ENCODE data around the gene TUFM. TPM values are rescaled to one million over a fixed set of nuclear protein-coding genes. Genes with fewer than 3 reads are reported as not detected.

TUFM gene
- total RNA-seq, 1 experiment from 2014 or later: 198 TPM

DNA sequence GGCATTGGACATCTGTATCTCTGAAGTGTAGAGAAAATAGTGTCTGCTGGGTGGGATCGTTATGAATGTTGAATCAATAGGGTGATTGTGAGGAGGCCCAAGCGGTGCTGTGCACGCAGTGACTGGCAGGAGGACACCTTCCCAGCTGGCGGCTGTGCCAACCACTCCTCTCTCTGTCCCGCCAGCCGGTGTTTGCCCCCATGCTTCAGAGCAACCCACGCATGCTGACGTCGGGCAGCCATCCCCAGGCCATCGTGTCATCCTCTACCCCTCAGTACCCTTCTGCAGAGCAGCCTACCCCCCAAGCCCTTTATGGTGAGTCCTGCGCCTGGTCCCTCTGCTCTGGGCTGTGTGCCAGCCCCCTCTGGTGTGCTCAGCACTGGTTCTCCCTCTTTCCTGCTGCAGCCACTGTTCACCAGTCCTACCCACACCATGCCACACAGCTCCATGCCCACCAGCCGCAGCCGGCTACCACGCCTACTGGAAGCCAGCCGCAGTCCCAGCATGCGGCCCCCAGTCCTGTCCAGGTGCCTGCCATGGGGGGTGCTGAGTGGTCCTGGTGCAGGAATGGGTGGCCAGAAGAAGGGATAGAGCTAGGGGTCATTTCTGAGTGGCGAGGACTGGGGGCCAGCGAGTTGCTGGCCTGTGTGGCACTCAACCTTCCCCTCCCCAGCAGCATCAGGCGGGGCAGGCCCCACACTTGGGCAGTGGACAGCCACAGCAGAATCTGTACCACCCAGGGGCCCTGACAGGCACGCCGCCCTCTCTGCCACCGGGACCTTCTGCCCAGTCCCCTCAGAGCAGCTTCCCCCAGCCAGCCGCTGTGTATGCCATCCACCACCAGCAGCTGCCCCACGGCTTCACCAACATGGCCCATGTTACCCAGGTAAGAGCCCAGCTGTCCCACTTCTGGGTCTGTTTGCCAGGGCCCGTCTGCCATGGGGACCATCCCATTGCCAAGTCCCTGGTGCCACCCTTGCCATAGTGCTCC is 11.0 kb downstream of the TUFM start:
- Mint-ChIP-seq H3K36me3 (ENCODE audit: insufficient read depth, unreplicated experiment) (peaks cover 79% of the 10 kb centered on the region), H3K4me1 (ENCODE audit: insufficient read depth, unreplicated experiment) (peaks cover 5% of the 10 kb centered on the region), H3K27ac (ENCODE audit: low read depth, unreplicated experiment) (no peak overlapping the region), H3K9me3 (ENCODE audit: unreplicated experiment) (no peaks in the 10 kb centered on the region), H3K27me3 (ENCODE audit: insufficient read depth, unreplicated experiment) (no peaks in the 10 kb centered on the region), H3K4me3 (ENCODE audit: unreplicated experiment) (no peak overlapping the region)
- ChIA-PET POLR2A (interaction anchor here (1.0 kb wide), 2 partner anchors 10 to 13 kb away, joined by 4 read pairs; partner anchors contain the start of gene ATXN2L), CTCF (no interaction called here)
- TF ChIP-seq, protein P1, sequence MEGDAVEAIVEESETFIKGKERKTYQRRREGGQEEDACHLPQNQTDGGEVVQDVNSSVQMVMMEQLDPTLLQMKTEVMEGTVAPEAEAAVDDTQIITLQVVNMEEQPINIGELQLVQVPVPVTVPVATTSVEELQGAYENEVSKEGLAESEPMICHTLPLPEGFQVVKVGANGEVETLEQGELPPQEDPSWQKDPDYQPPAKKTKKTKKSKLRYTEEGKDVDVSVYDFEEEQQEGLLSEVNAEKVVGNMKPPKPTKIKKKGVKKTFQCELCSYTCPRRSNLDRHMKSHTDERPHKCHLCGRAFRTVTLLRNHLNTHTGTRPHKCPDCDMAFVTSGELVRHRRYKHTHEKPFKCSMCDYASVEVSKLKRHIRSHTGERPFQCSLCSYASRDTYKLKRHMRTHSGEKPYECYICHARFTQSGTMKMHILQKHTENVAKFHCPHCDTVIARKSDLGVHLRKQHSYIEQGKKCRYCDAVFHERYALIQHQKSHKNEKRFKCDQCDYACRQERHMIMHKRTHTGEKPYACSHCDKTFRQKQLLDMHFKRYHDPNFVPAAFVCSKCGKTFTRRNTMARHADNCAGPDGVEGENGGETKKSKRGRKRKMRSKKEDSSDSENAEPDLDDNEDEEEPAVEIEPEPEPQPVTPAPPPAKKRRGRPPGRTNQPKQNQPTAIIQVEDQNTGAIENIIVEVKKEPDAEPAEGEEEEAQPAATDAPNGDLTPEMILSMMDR (IDR thresholded peaks at IDR 0.05; ENCODE audit: unreplicated experiment): no peak
- no TSS peak for BruUV-seq (replicated peaks)
- intact Hi-C loops (cut with micrococcal nuclease): no loop called here
- no peak for DNase-seq (ENCODE audit: unreplicated experiment)

- CTCF ChIA-PET: no interaction called here
Measured at GRCh38 chr16:28834349-28834748, 11.8 kb downstream of the TUFM start.

DNA sequence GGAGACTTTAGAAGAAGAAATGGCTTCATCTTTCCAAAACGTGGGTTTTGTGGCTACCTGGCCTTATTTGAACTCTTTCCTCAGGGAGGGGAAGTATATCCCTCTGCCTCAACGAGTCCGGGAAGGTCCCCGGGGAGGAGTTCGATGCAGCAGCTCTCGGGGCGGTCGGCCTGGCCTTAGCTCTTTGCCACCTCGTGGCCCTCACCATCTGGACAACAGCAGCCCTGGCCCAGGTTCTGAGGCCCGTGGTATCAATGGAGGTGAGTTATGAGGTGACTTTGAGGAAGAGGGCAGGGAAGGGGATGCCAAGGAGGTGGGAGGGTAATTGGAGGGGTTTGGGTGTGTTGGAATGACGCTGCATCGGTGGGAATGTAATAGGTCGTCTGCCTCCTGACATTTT is 15.6 kb downstream of the TUFM start:
- Mint-ChIP-seq H3K27ac (ENCODE audit: low read depth, unreplicated experiment) (no peak overlapping the region), H3K9me3 (ENCODE audit: unreplicated experiment) (no peaks in the 10 kb centered on the region), H3K36me3 (ENCODE audit: insufficient read depth, unreplicated experiment) (peaks cover 89% of the 10 kb centered on the region), H3K4me1 (ENCODE audit: insufficient read depth, unreplicated experiment) (peaks cover 11% of the 10 kb centered on the region), H3K4me3 (ENCODE audit: unreplicated experiment) (no peak overlapping the region), H3K27me3 (ENCODE audit: insufficient read depth, unreplicated experiment) (no peaks in the 10 kb centered on the region)
- BruUV-seq (replicated peaks): no TSS peak
- POLR2A ChIA-PET: interaction anchor here (1.2 kb wide), 1 partner anchor 9 kb away, joined by 3 read pairs; no protein-coding TSS in a partner anchor
- TF ChIP-seq, protein P1 (IDR thresholded peaks at IDR 0.05; ENCODE audit: unreplicated experiment): no peak
- DNase-seq (ENCODE audit: unreplicated experiment): no peak
- intact Hi-C loops (cut with micrococcal nuclease): no loop called here
- CTCF ChIA-PET: interaction anchor here (1.3 kb wide), 1 partner anchor 115 kb away, joined by 6 read pairs; no protein-coding TSS in a partner anchor

More at GRCh38 chr16:28834349-28834748, 11.8 kb downstream of the TUFM start:
- BruUV-seq (replicated peaks): no TSS peak
- no peaks in the 10 kb centered on the region for H3K27me3 Mint-ChIP-seq (ENCODE audit: insufficient read depth, unreplicated experiment)
- no peak overlapping the region for H3K27ac Mint-ChIP-seq (ENCODE audit: low read depth, unreplicated experiment)
- DNase-seq (ENCODE audit: unreplicated experiment): no peak
- TF ChIP-seq, protein P1 (IDR thresholded peaks at IDR 0.05; ENCODE audit: unreplicated experiment): no peak
- no peaks in the 10 kb centered on the region for H3K9me3 Mint-ChIP-seq (ENCODE audit: unreplicated experiment)
- H3K4me1 Mint-ChIP-seq (ENCODE audit: insufficient read depth, unreplicated experiment): peaks cover 5% of the 10 kb centered on the region
- POLR2A ChIA-PET: interaction anchor here (1.0 kb wide), 1 partner anchor 12 kb away, joined by 4 read pairs; the partner anchor contains the start of gene ATXN2L
- peaks cover 84% of the 10 kb centered on the region for H3K36me3 Mint-ChIP-seq (ENCODE audit: insufficient read depth, unreplicated experiment)
- intact Hi-C loops (cut with micrococcal nuclease): no loop called here
- no peak overlapping the region for H3K4me3 Mint-ChIP-seq (ENCODE audit: unreplicated experiment)

DNA sequence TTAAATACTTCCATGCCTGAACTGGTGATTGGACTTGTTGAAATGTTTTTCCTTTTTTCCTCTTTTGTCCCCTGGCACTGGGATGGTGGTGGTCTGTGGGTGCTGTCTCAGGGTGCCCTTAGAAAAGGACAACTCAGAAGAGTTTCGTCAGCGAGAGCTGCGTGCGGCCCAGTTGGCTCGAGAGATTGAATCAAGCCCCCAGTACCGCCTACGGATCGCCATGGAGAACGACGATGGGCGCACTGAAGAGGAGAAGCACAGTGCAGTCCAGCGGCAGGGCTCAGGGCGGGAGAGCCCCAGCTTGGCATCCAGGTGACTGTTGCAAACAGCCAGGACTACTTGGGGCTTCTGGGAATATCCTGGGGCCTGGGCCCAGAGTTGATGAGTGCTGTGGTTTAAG is 16.4 kb downstream of the TUFM start:
- peaks cover 16% of the 10 kb centered on the region for H3K4me1 Mint-ChIP-seq (ENCODE audit: insufficient read depth, unreplicated experiment)
- ChIA-PET CTCF (interaction anchor here (0.9 kb wide), 1 partner anchor 276 kb away, joined by 3 read pairs; the partner anchor contains the start of gene SGF29), POLR2A (no interaction called here)
- H3K27ac Mint-ChIP-seq (ENCODE audit: low read depth, unreplicated experiment): no peak overlapping the region
- TF ChIP-seq, protein P1 (IDR thresholded peaks at IDR 0.05; ENCODE audit: unreplicated experiment): no peak
- intact Hi-C loops (cut with micrococcal nuclease): no loop called here
- no peak for DNase-seq (ENCODE audit: unreplicated experiment)
- no peaks in the 10 kb centered on the region for H3K9me3 Mint-ChIP-seq (ENCODE audit: unreplicated experiment)
- H3K27me3 Mint-ChIP-seq (ENCODE audit: insufficient read depth, unreplicated experiment): no peaks in the 10 kb centered on the region
- BruUV-seq (replicated peaks): no TSS peak
- peaks cover 89% of the 10 kb centered on the region for H3K36me3 Mint-ChIP-seq (ENCODE audit: insufficient read depth, unreplicated experiment)
- no peak overlapping the region for H3K4me3 Mint-ChIP-seq (ENCODE audit: unreplicated experiment)
